Natural killer cell treated with Interleukin-12 subunit alpha and Interleukin-12 subunit beta and Interleukin-15 and Interleukin-18, amount 100 ng/mL, for 72 hours (primary cell): ENCODE measurements around the gene DRICH1. TPM values are rescaled to one million over a fixed set of nuclear protein-coding genes. Genes with fewer than 3 reads are reported as not detected.
A peak's percentile ranks its signal among the peaks of the same experiment; 100 is the strongest.
"Not testable (repeated sequence)": the region's sequence is repeated elsewhere in the genome, so short reads cannot be mapped to it uniquely, and the experiment has no call there.

ENCODE experiments used
- ATAC-seq, 2 donors: fragments of 150-1000 bp; cut with Tn5 transposase in 1 of 2; sonication (Bioruptor Pico), chemical (Tn5 transposase) in 1 of 2; 2 replicates each; pipeline ENCODE4 v1.10.0; 2021
- DNase-seq: peaks from one replicate; pipeline ENCODE4 v3.0.0; 2022; ENCODE audit warnings: low spot score
- H3K27ac Mint-ChIP-seq, 2 donors: 1 replicate in 1 of 2; 2 replicates in 1 of 2; pipeline ENCODE4 v1.8.0; 2022; ENCODE audit warnings: mixed read lengths in 2 of 2, mild to moderate bottlenecking in 1 of 2, moderate library complexity in 1 of 2
- H3K27me3 Mint-ChIP-seq, 2 donors: 1 replicate in 1 of 2; 2 replicates in 1 of 2; pipeline ENCODE4 v1.8.0; 2022; ENCODE audit warnings: mixed read lengths in 2 of 2
- H3K36me3 Mint-ChIP-seq: one replicate; pipeline ENCODE4 v1.8.0; 2022; ENCODE audit warnings: mixed read lengths
- H3K4me1 Mint-ChIP-seq, 2 donors: 1 replicate in 1 of 2; 2 replicates in 1 of 2; pipeline ENCODE4 v1.8.0; 2022; ENCODE audit warnings: low read depth in 2 of 2, mixed read lengths in 2 of 2, mild to moderate bottlenecking in 1 of 2
- H3K4me3 Mint-ChIP-seq: one replicate; pipeline ENCODE4 v1.8.0; 2022; ENCODE audit warnings: mixed read lengths
- H3K9me3 Mint-ChIP-seq: 2 replicates; pipeline ENCODE4 v1.8.0; 2022; ENCODE audit warnings: mixed read lengths
- total RNA-seq, 2 donors: library from RNA; stranded (reverse); gene quantifications; one replicate each; pipeline ENCODE4 v1.2.3, GENCODE V29; 2022

Gene DRICH1
- total RNA-seq, 2 donors from 2014 or later: 1.5 to 2.0 TPM

- Mint-ChIP-seq H3K4me1 (peaks cover 9 to 22% of the 10 kb centered on the region in 2 donors), H3K27ac (no peak overlapping the region), H3K27me3 (no peaks in the 10 kb centered on the region), H3K9me3 (no peaks in the 10 kb centered on the region), H3K4me3 (no peak overlapping the region), H3K36me3 (no peaks in the 10 kb centered on the region)
- peak in 1 of 2 donors; percentile 25 for ATAC-seq
- DNase-seq: no peak
Observed at GRCh38 chr22:23670378-23671295, 38.5 kb upstream of the DRICH1 start.

- not testable (repeated sequence) for H3K36me3 Mint-ChIP-seq, H3K4me3 Mint-ChIP-seq, DNase-seq, H3K27ac Mint-ChIP-seq, H3K27me3 Mint-ChIP-seq, ATAC-seq, H3K9me3 Mint-ChIP-seq
- H3K4me1 Mint-ChIP-seq: peaks cover 12 to 13% of the 10 kb centered on the region in 2 donors
Observed at GRCh38 chr22:23660381-23660780, 28.3 kb upstream of the DRICH1 start.

- H3K36me3 Mint-ChIP-seq: peaks cover 10% of the 10 kb centered on the region
Observed at GRCh38 chr22:23657727-23658126, 25.6 kb upstream of the DRICH1 start.

DNA sequence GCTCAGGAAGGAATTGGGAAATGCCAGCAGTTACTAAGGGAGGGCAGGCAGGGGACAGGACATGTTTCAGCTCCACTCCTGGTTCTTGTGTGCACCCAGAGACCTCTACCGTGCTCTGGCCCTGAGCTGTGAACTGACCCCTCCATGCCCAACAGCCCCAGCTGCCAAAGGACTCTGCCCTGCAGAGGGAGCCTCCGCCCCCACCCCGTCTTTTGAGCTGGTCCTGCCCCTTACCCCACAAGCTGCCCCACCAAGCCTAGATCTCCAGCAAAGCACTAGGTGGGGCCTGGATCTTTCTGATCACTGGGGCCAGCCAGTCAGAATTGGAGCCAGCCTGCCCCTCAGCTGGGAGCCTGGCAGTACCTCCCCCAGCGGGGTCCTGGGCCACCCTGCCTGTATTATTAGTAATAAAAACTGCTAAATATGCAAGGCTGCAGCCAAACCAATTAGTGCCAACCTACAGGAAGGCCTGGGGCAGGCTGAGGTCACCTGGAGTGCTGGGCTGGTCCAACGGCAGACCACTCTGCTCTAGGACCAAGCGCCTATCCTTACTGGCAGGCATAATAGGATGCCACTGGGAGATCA is 23.9 kb upstream of the DRICH1 start:
- no peak overlapping the region for H3K27ac Mint-ChIP-seq

More at GRCh38 chr22:23657727-23658126, 25.6 kb upstream of the DRICH1 start:
- no peak for ATAC-seq
- H3K27ac Mint-ChIP-seq: no peak overlapping the region
- H3K4me3 Mint-ChIP-seq: no peak overlapping the region
- no peaks in the 10 kb centered on the region for H3K27me3 Mint-ChIP-seq
- no peaks in the 10 kb centered on the region for H3K9me3 Mint-ChIP-seq
- DNase-seq: no peak
- peaks cover 11% of the 10 kb centered on the region in 2 donors for H3K4me1 Mint-ChIP-seq

DNA sequence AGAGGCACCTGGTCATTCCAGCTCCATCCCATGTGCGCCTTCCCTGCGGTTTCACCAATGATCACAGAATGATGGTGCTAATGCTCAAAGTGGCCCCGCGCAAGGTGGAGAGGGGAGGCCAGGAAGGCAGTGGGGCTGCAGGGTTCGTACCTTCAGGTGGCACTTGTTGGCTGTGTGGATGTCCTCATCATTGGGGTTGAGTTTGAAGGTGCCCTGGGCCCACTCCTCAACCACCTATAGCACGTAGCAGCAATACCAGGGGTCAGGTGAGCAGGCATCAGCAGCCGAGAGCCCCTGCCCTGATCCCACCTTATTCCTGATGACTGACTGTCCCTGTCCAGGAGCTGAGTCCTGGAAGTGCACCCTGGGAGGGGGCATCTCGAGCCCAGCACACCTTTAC is 20.6 kb upstream of the DRICH1 start:
- Mint-ChIP-seq H3K36me3 (no peaks in the 10 kb centered on the region), H3K4me1 (no peaks in the 10 kb centered on the region), H3K9me3 (no peaks in the 10 kb centered on the region), H3K27me3 (no peaks in the 10 kb centered on the region), H3K27ac (no peak overlapping the region), H3K4me3 (no peak overlapping the region)
- ATAC-seq (no peak), DNase-seq (no peak)

More for the DNA sequence above, 23.9 kb upstream of the DRICH1 start:
- Mint-ChIP-seq H3K9me3 (no peaks in the 10 kb centered on the region), H3K36me3 (peaks cover 4% of the 10 kb centered on the region), H3K27me3 (no peaks in the 10 kb centered on the region), H3K4me1 (no peaks in the 10 kb centered on the region), H3K4me3 (no peak overlapping the region)
- DNase-seq (no peak), ATAC-seq (peak in 1 of 2 donors; percentile 20)

DNA sequence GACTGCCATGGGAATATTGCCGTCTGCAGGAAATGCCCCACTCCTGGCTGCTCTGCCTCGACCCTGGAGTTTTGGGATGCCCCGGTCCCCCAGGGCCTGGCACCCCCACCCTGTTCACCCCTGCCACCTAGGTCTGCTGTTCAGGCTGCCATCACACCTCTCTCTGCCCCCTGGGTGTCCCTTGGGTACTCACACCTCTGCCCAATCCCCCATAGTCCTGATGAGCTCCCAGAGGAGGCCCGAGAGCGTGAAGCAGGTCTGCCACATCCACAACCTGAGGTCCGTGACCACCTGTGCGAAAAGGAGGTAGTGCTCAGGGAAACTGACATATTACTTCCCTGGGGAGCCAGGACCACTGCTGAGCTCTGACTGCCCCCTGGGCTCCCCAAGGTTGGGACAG is 20.2 kb upstream of the DRICH1 start:
- H3K4me3 Mint-ChIP-seq: no peak overlapping the region
- no peaks in the 10 kb centered on the region for H3K9me3 Mint-ChIP-seq
- ATAC-seq (no peak), DNase-seq (no peak)
- H3K36me3 Mint-ChIP-seq: no peaks in the 10 kb centered on the region
- H3K27ac Mint-ChIP-seq: no peak overlapping the region
- H3K27me3 Mint-ChIP-seq: no peaks in the 10 kb centered on the region
- H3K4me1 Mint-ChIP-seq: no peaks in the 10 kb centered on the region

GRCh38 chr22:23651676-23652075 is 19.6 kb upstream of the DRICH1 start:
- ATAC-seq: no peak

GRCh38 chr22:23649071-23649501 is 17.0 kb upstream of the DRICH1 start:
- H3K9me3 Mint-ChIP-seq: no peaks in the 10 kb centered on the region
- DNase-seq: no peak
- no peaks in the 10 kb centered on the region for H3K27me3 Mint-ChIP-seq
- no peak overlapping the region for H3K4me3 Mint-ChIP-seq
- no peaks in the 10 kb centered on the region for H3K4me1 Mint-ChIP-seq
- no peak for ATAC-seq
- H3K36me3 Mint-ChIP-seq: no peaks in the 10 kb centered on the region
- H3K27ac Mint-ChIP-seq: no peak overlapping the region

More at GRCh38 chr22:23651676-23652075, 19.6 kb upstream of the DRICH1 start:
- no peak overlapping the region for H3K27ac Mint-ChIP-seq
- no peaks in the 10 kb centered on the region for H3K9me3 Mint-ChIP-seq
- no peaks in the 10 kb centered on the region for H3K4me1 Mint-ChIP-seq
- no peaks in the 10 kb centered on the region for H3K36me3 Mint-ChIP-seq
- DNase-seq: no peak
- H3K27me3 Mint-ChIP-seq: no peaks in the 10 kb centered on the region
- no peak overlapping the region for H3K4me3 Mint-ChIP-seq

- ATAC-seq, H3K4me1 Mint-ChIP-seq, H3K4me3 Mint-ChIP-seq, DNase-seq, H3K9me3 Mint-ChIP-seq, H3K36me3 Mint-ChIP-seq, H3K27me3 Mint-ChIP-seq, H3K27ac Mint-ChIP-seq: not testable (repeated sequence)
Observed at GRCh38 chr22:23646526-23646925, 14.4 kb upstream of the DRICH1 start.

DNA sequence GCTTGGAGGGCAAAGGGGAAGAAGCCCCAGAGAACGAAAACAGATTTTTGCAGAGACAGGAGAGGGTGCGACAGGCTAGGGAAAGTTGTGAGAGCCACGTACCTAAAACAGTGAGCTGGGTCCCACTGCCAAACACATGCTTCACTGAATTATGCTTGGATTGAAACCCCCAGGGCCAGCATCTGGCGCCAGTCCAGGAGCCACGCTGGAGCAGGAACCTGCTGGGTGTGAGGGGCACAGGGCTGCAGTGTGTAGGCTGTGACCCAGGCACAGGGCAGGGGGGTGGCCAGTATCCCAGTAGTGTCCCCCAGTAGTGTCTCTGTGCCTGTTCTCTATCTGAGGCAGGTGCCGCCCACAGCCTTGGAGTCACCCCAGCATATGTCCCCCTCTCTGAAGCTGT is 8.1 kb upstream of the DRICH1 start:
- not testable (repeated sequence) for H3K4me1 Mint-ChIP-seq, H3K36me3 Mint-ChIP-seq, H3K9me3 Mint-ChIP-seq, H3K27ac Mint-ChIP-seq, H3K27me3 Mint-ChIP-seq, H3K4me3 Mint-ChIP-seq, DNase-seq
- peak in 1 of 2 donors; percentile 46 for ATAC-seq

DNA sequence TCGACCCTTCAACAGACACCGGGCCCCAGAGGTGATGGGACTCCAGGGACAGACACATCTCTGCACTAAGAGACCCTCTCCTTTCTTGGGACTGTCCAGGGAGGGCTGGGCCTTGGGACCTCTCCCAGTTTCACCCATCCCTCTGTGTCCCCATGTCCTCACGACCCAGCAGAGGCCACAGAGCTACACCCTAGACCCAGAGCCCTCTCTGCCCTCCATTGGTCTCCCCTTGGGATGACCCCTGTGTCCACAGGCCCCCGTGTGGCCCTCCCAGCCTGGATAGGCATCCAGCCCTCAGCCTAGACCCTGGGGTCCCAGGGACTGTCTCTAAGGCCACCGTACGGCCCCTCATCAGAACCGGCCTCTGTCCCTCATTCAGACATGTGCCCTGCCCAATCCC is 7.5 kb upstream of the DRICH1 start:
- no peaks in the 10 kb centered on the region for H3K27me3 Mint-ChIP-seq
- H3K36me3 Mint-ChIP-seq: no peaks in the 10 kb centered on the region
- H3K9me3 Mint-ChIP-seq: no peaks in the 10 kb centered on the region
- H3K4me3 Mint-ChIP-seq: no peak overlapping the region
- DNase-seq (no peak), ATAC-seq (peak in 1 of 2 donors; percentile 29)
- no peak overlapping the region for H3K27ac Mint-ChIP-seq
- H3K4me1 Mint-ChIP-seq: peaks cover 0 to 3% of the 10 kb centered on the region in 2 donors

GRCh38 chr22:23638611-23639010 is 6.5 kb upstream of the DRICH1 start:
- H3K4me1 Mint-ChIP-seq: peaks cover 0 to 3% of the 10 kb centered on the region in 2 donors
- no peak overlapping the region for H3K27ac Mint-ChIP-seq
- no peaks in the 10 kb centered on the region for H3K27me3 Mint-ChIP-seq
- no peak for ATAC-seq
- no peaks in the 10 kb centered on the region for H3K9me3 Mint-ChIP-seq
- no peaks in the 10 kb centered on the region for H3K36me3 Mint-ChIP-seq
- H3K4me3 Mint-ChIP-seq: no peak overlapping the region
- no peak for DNase-seq

DNA sequence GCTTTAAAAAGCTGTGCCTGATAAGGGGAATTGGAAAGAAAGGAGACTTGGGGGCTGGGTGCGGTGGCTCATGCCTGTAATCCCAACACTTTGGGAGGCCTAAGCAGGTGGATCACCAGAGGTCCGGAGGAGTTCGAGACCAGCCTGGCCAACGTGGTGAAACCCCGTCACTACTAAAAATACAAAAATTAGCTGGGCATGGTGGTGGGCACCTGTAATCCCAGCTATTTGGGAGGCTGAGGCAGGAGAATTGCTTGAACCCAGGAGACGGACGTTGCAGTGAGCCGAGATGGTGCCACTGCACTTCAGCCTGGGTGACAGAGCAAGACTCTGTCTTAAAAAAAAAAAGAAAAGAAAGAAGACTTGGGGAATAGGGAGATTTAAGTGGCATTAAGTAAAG is 3.2 kb upstream of the DRICH1 start:
- H3K4me3 Mint-ChIP-seq, H3K9me3 Mint-ChIP-seq, H3K4me1 Mint-ChIP-seq, H3K27ac Mint-ChIP-seq, H3K36me3 Mint-ChIP-seq, ATAC-seq, DNase-seq, H3K27me3 Mint-ChIP-seq: not testable (repeated sequence)

GRCh38 chr22:23628056-23628743 is 3.9 kb downstream of the DRICH1 start:
- H3K27ac Mint-ChIP-seq, H3K4me3 Mint-ChIP-seq, DNase-seq, ATAC-seq, H3K36me3 Mint-ChIP-seq, H3K4me1 Mint-ChIP-seq, H3K27me3 Mint-ChIP-seq, H3K9me3 Mint-ChIP-seq: not testable (repeated sequence)
